Measurements from ENCODE around the gene PCSK6.
"Not testable (repeated sequence)": the region's sequence is repeated elsewhere in the genome, so short reads cannot be mapped to it uniquely, and the experiment has no call there.

PCSK6 gene

DNA sequence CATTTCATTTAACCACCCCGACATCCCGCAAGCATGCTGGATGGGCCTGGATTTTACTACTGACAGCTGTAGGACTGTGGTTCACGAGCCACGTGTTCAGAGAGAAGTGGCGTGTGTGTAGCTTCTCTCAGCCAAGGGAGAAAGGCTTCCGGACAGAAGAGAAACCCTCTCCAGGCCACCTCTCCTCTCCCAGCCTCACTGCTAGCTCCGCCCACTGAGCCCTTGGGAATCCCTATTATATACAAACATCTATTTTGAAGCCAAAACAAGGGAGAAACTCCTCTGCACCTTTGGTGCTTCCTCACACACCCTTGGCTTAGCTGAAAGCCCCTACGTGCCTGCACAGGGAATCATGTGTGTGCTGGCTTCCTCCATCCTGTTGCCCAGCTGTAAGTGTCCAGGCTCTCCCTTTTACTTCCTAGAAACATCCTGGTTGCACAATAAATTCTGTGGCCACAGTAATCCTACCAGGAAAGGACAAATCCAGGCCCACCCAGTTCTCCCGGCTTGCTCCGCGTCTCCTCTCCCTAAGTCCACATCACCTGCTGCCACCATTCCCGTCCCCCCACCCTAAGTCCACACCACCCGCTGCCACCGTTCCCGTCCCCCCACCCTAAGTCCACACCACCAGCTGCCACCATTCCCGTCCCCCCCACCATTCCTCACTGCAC, 30.5 kb downstream of the PCSK6 start:
- no peak for DNase-seq

GRCh38 chr15:101458158-101458900, 31.2 kb downstream of the PCSK6 start:
- DNase-seq, result no peak

GRCh38 chr15:101457696-101458095, 31.8 kb downstream of the PCSK6 start:
- DNase-seq, result no peak

DNA sequence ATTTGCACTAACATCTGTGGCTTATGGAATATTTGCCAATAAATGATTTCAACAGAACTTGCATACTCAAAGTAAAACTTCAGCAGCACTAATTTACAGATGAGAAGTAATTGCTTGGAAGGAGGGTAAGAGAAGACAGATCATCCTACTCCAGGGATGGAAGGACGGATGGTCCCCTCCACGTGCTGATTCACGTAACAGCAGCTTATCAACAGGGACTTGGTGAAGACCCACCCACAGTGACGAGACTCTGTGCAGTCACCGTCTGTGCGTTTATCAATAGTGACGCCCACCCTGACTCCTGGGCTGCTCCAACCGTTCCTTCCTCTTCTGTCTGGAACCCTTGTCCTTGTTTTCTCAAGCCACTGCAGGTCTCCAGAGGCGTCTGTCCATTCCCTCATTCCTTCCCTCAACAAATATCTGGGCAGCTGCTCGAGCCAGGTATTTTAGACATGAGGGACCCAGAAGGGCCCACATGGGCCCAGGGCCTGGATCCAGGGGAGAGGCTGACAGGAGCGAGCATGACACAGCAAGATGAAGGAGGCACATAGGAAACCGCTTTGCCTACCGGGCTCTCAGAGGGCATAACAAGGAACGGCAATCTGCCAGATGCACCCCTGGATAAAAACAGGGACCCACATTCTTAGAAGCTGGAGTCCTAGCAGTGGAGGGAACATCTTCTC, 33.3 kb downstream of the PCSK6 start:
- no peak for DNase-seq

DNA sequence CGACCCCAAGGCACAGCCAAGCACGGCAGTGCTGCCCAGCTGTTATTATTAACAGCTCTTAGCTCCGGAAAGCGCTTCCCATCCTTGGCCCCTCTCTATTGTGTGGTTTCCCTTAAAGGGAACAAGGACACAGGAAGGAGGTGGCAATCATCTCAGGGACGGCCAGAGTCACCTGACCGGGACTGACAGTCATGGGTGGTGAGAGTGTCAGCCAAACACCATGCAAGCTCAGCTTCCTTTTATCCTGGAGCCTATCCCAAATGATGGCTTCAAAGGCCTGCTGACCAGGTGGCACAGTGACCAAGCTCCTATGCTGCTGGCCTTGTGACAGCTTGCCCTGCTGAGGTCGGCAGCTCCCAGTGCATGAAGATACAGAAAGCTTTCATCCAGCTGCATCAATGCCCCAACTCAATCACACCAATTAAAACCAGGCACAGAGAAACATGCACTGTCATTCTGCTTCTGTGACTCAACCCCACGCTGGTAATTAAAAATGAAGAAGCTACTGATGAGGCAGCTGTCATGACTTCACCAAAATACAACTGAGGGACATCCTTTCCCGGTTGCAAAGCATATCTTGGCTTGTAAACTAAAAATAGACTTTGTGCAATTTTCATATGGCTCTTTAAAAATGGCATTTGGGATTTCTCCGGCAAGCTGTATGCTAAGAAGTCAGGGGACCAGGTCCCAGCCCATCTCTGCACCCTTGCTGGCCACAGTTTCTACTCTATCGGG, 34.0 kb downstream of the PCSK6 start:
- peak; percentile 59 to 76 for DNase-seq

DNA sequence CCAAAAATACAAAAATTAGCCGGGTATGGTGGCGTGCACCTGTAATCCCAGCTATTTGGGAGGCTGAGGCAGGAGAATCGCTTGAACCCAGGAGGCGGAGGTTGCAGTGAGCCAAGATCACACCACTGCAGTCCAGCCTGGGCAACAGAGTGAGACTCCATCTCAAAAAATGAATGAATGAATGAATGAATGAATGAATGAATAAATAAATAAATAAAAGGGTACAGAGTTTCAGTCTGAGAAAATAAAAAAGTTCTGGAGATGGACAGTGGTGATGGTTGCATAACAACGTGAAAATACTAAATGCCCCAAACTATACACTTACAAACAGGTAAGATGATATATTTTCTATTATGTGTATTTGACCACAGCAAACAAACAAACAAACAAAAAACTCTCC, 34.7 kb downstream of the PCSK6 start:
- DNase-seq, result not testable (repeated sequence)

DNA sequence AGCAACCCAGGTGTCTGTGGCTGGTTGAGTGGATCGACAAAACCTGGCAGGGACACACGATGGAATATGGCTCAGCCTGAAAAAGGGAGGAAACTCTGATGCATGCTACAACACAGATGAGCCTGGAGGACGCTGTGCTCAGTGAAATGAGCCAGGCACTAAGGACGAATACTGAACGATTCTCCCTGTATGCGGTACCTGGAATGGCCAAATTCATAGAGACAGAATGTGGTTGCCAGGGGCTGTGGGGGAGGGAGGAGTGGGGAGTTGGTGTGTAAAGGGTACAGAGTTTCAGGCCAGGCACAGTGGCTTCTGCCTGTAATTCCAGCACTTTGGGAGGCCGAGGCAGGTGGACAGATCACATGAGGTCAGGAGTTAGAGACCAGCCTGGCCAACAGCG, 35.1 kb downstream of the PCSK6 start:
- DNase-seq, result no peak

- DNase-seq, result no peak
These were observed 36.1 kb downstream of the PCSK6 start for GRCh38 chr15:101453123-101454120.

DNA sequence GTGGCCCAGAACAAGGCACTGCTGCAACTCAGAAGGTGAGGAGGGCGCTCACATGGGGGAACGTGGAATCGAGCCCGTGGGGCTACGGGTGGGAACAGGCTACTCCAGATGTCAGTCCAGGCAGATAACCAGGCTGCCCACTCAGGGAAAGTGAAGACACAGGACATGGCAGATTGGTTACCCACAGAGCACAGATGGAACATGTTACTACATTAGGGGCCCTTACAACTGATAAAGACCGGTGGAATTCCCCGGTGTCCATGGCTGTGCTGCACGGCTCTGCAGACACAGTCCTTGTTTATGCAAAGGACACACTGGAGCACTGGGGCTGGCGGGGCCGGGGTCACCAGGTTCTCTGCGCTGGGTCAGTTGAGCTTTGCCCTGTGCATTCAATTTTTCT, 36.9 kb downstream of the PCSK6 start:
- no peak for DNase-seq

- no peak for DNase-seq
These were observed 37.7 kb downstream of the PCSK6 start for GRCh38 chr15:101451846-101452245.

- DNase-seq, result peak; percentile 23 to 34
These were observed 38.2 kb downstream of the PCSK6 start for GRCh38 chr15:101451266-101451799.

GRCh38 chr15:101450403-101451265, 38.9 kb downstream of the PCSK6 start:
- no peak for DNase-seq

GRCh38 chr15:101449471-101450402, 39.8 kb downstream of the PCSK6 start:
- no peak for DNase-seq

DNA sequence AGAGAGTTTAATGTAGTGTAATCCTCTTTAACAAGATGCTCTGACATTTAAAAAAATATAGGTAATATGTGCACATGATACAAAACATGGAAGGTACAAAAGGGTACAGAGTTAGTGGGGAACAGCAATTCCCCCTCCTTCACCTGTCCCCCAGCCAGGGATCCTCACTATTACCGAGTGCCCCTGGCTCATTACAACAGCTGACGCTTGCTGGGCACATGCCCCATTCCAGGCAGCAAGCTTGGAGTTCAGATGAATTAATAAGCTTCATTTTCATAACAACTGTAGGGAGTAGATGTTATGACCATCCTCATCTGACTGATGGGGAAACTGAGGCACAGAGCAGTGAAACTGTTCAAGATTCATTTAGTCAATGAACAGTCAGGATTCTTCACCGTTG, 41.2 kb downstream of the PCSK6 start:
- DNase-seq, result no peak

GRCh38 chr15:101447561-101448071, 41.9 kb downstream of the PCSK6 start:
- no peak for DNase-seq

- no peak for DNase-seq
These were observed 42.4 kb downstream of the PCSK6 start for GRCh38 chr15:101447168-101447533.

GRCh38 chr15:101446518-101447167, 42.9 kb downstream of the PCSK6 start:
- no peak for DNase-seq

Measured in hippocampal formation (tissue), 2 donors.